HepG2 (cell line): ENCODE measurements around the gene DUOXA2. TPM values are rescaled to one million over a fixed set of nuclear protein-coding genes. Genes with fewer than 3 reads are reported as not detected.

ENCODE experiments used
- ELF4 ChIP-seq: sonication (generic); formaldehyde crosslinking; IDR thresholded peaks from 2 replicates; pipeline ENCODE4 v1.5.0; 2020; ENCODE audit warnings: missing genetic modification reagents, mild to moderate bottlenecking, moderate library complexity, borderline replicate concordance
- HNF4G ChIP-seq, 2 experiments: sonication (generic) in 1 of 2; formaldehyde crosslinking in 1 of 2; IDR thresholded peaks; 2 replicates each; pipeline versions ENCODE4 v1.4.0 to v1.6.1; 2011 to 2020; ENCODE audit warnings: borderline replicate concordance in 2 of 2, low read depth in 2 of 2, mild to moderate bottlenecking in 2 of 2, low read length in 1 of 2, missing genetic modification reagents in 1 of 2, moderate library complexity in 1 of 2
- HNRNPLL ChIP-seq: fragments of 200-400 bp; formaldehyde crosslinking; IDR thresholded peaks from 2 replicates; pipeline ENCODE4 v1.6.1; 2017; ENCODE audit warnings: mild to moderate bottlenecking, low read depth, low read length; ENCODE audit not compliant: poor library complexity, severe bottlenecking
- KDM1A ChIP-seq: IDR thresholded peaks from 2 replicates; pipeline ENCODE4 v1.6.1; 2016; ENCODE audit warnings: missing compliant biosample characterization
- KLF11 ChIP-seq: IDR thresholded peaks from 2 replicates; pipeline ENCODE4 v1.6.1; 2016; ENCODE audit warnings: missing compliant biosample characterization
- KLF16 ChIP-seq, 2 experiments: sonication (generic) in 1 of 2; formaldehyde crosslinking in 1 of 2; IDR thresholded peaks; 2 replicates each; pipeline versions ENCODE4 v1.6.1 to v1.8.0; 2016 to 2023; ENCODE audit warnings: missing genetic modification reagents in 2 of 2, missing compliant biosample characterization in 1 of 2
- MXD1 ChIP-seq: sonication (generic); formaldehyde crosslinking; IDR thresholded peaks from 2 replicates; pipeline ENCODE4 v1.4.0; 2020; ENCODE audit warnings: mild to moderate bottlenecking, missing genetic modification reagents
- NFYB ChIP-seq: sonication (generic); formaldehyde crosslinking; IDR thresholded peaks from 2 replicates; pipeline ENCODE4 v1.4.0; 2020; ENCODE audit warnings: missing genetic modification reagents
- NONO ChIP-seq, 2 experiments: fragments of 450-650 bp in 1 of 2; sonication (generic) in 1 of 2; formaldehyde crosslinking in 1 of 2; IDR thresholded peaks in 1 of 2; conservative IDR thresholded peaks in 1 of 2; 2 replicates each; pipeline versions ENCODE4 v1.6.1 to v1.8.0; 2017 to 2022; ENCODE audit warnings: mild to moderate bottlenecking in 1 of 2, missing genetic modification reagents in 1 of 2, moderate library complexity in 1 of 2
- PHF21A ChIP-seq: sonication (generic); formaldehyde crosslinking; IDR thresholded peaks from 2 replicates; pipeline ENCODE4 v1.5.0; 2020; ENCODE audit warnings: mild to moderate bottlenecking, missing genetic modification reagents
- PHF5A ChIP-seq: IDR thresholded peaks from one replicate; pipeline ENCODE4 v1.6.1; 2018; ENCODE audit warnings: low read depth, missing genetic modification reagents; ENCODE audit not compliant: unreplicated experiment
- SIN3A ChIP-seq: IDR thresholded peaks from 2 replicates; pipeline ENCODE4 v1.6.1; 2011; ENCODE audit warnings: low read depth, mild to moderate bottlenecking, control low read depth, low read length, borderline replicate concordance
- SMAD1 ChIP-seq: sonication (generic); formaldehyde crosslinking; IDR thresholded peaks from 2 replicates; pipeline ENCODE4 v1.4.0; 2020; ENCODE audit warnings: missing genetic modification reagents, low read depth, mild to moderate bottlenecking, borderline replicate concordance
- SNAPC5 ChIP-seq: sonication (generic); formaldehyde crosslinking; IDR thresholded peaks from 2 replicates; pipeline ENCODE4 v1.8.1; 2023; ENCODE audit warnings: mild to moderate bottlenecking, missing genetic modification reagents, borderline replicate concordance
- TP53 ChIP-seq: sonication (generic); formaldehyde crosslinking; conservative IDR thresholded peaks from 2 replicates; pipeline ENCODE4 v1.4.0; 2020; ENCODE audit warnings: missing genetic modification reagents
- ZBTB14 ChIP-seq: sonication (generic); formaldehyde crosslinking; IDR thresholded peaks from 2 replicates; pipeline ENCODE4 v1.4.0; 2020; ENCODE audit warnings: missing genetic modification reagents
- ZKSCAN5 ChIP-seq: sonication (generic); formaldehyde crosslinking; IDR thresholded peaks from 2 replicates; pipeline ENCODE4 v1.5.1; 2020; ENCODE audit warnings: mild to moderate bottlenecking, missing genetic modification reagents
- ZNF335 ChIP-seq: sonication (generic); formaldehyde crosslinking; IDR thresholded peaks from 2 replicates; pipeline ENCODE4 v1.4.0; 2020; ENCODE audit warnings: missing genetic modification reagents
- ZNF484 ChIP-seq: sonication (generic); formaldehyde crosslinking; IDR thresholded peaks from 2 replicates; pipeline ENCODE4 v1.5.1; 2020; ENCODE audit warnings: mild to moderate bottlenecking, low read depth, missing genetic modification reagents, borderline replicate concordance
- ZNF543 ChIP-seq: sonication (generic); formaldehyde crosslinking; IDR thresholded peaks from 2 replicates; pipeline ENCODE4 v1.4.0; 2020; ENCODE audit warnings: mild to moderate bottlenecking, missing genetic modification reagents
- ZNF556 ChIP-seq: sonication (generic); formaldehyde crosslinking; IDR thresholded peaks from 2 replicates; pipeline ENCODE4 v1.4.0; 2020; ENCODE audit warnings: mild to moderate bottlenecking, missing genetic modification reagents, borderline replicate concordance
- ZNF605 ChIP-seq: sonication (generic); formaldehyde crosslinking; IDR thresholded peaks from 2 replicates; pipeline ENCODE4 v1.8.0; 2022; ENCODE audit warnings: mild to moderate bottlenecking, missing genetic modification reagents
- ZNF629 ChIP-seq: sonication (generic); formaldehyde crosslinking; conservative IDR thresholded peaks from 2 replicates; pipeline ENCODE4 v1.5.0; 2020; ENCODE audit warnings: missing genetic modification reagents
- ZNF781 ChIP-seq: sonication (generic); formaldehyde crosslinking; IDR thresholded peaks from 2 replicates; pipeline ENCODE4 v1.5.1; 2020; ENCODE audit warnings: borderline replicate concordance, mild to moderate bottlenecking, missing genetic modification reagents; ENCODE audit errors: not compliant biosample characterization
- ZNF841 ChIP-seq: sonication (generic); formaldehyde crosslinking; IDR thresholded peaks from 2 replicates; pipeline ENCODE4 v1.8.1; 2023; ENCODE audit warnings: missing genetic modification reagents, borderline replicate concordance
- ZSCAN25 ChIP-seq: sonication (generic); formaldehyde crosslinking; IDR thresholded peaks from 2 replicates; pipeline ENCODE4 v1.8.0; 2022; ENCODE audit warnings: mild to moderate bottlenecking, missing genetic modification reagents
- ZSCAN30 ChIP-seq: sonication (generic); formaldehyde crosslinking; IDR thresholded peaks from 2 replicates; pipeline ENCODE4 v1.5.0; 2020; ENCODE audit warnings: mild to moderate bottlenecking, missing genetic modification reagents
- polyA plus RNA-seq, 8 experiments: library from polyadenylated mRNA; depleted of rRNA in 3 of 8; stranded (reverse) in 7 of 8; unstranded in 1 of 8; fragments of >200 nt; fragmentation: Illumina TruSeq in 4 of 8; extraction: Trizol in 4 of 8; gene quantifications; 2 replicates each; pipeline versions ENCODE4 v1.2.1 to v1.2.3, GENCODE V29; 2011 to 2016; ENCODE audit warnings: low read depth in 4 of 8, missing spikeins in 1 of 8, mixed read lengths in 1 of 8; ENCODE audit not compliant: insufficient read depth in 1 of 8
- total RNA-seq, 5 experiments: library from RNA; depleted of rRNA; stranded (reverse); fragments of >200 nt; fragmentation: Illumina TruSeq; extraction: Trizol; gene quantifications; 2 replicates each; pipeline ENCODE4 v1.2.3, GENCODE V29; 2016; ENCODE audit warnings: low read depth in 1 of 5

The DUOXA2 gene
- total and polyA plus RNA-seq, 2 of the 13 experiments (the other 11 are each of a cell fraction or from before 2014, with no cell fraction given) = 0.32 TPM; not detected in 1

GRCh38 chr15:45166834-45167630, 52.9 kb downstream of the DUOXA2 start (continued):
- no peak for TF ChIP-seq NONO (IDR thresholded peaks at IDR 0.05)
- TF ChIP-seq NONO (CRISPR knock-in tag; conservative IDR thresholded peaks at IDR 0.05) = no peak
- TF ChIP-seq ZNF629 (CRISPR knock-in tag) = no peak
- no peak for TF ChIP-seq SNAPC5 (CRISPR knock-in tag)
- no peak; the same call in 1 of the 2 replicates for TF ChIP-seq PHF21A (CRISPR knock-in tag)
- no peak for TF ChIP-seq KDM1A (CRISPR knock-in tag)
- TF ChIP-seq ZNF484 (CRISPR knock-in tag) = no peak
- TF ChIP-seq ZNF605 (CRISPR knock-in tag) = no peak; the same call in 1 of the 2 replicates
- TF ChIP-seq ELF4 (CRISPR knock-in tag) = no peak
- peak; percentile 80 for TF ChIP-seq HNRNPLL
- TF ChIP-seq ZKSCAN5 (CRISPR knock-in tag) = no peak
- no peak for TF ChIP-seq SMAD1 (CRISPR knock-in tag)
- TF ChIP-seq NFYB (CRISPR knock-in tag) = no peak
- TF ChIP-seq KLF11 (CRISPR knock-in tag) = no peak
- TF ChIP-seq HNF4G (IDR thresholded peaks at IDR 0.05; ENCODE audit: borderline replicate concordance, low read depth, low read length) = no peak
- no peak for TF ChIP-seq HNF4G (CRISPR knock-in tag; IDR thresholded peaks at IDR 0.05; ENCODE audit: borderline replicate concordance, low read depth)
- TF ChIP-seq MXD1 = peak; percentile 60; the same call in 1 of the 2 replicates
- no peak for TF ChIP-seq ZNF781 (CRISPR knock-in tag)
- no peak for TF ChIP-seq TP53 (CRISPR knock-in tag)
- TF ChIP-seq KLF16 (CRISPR knock-in tag; IDR thresholded peaks at IDR 0.05) = no peak
- no peak for TF ChIP-seq ZSCAN30
- TF ChIP-seq ZNF556 (CRISPR knock-in tag) = no peak
- no peak for TF ChIP-seq PHF5A (CRISPR knock-in tag)
- TF ChIP-seq ZNF543 (CRISPR knock-in tag) = no peak
- no peak for TF ChIP-seq ZNF841 (CRISPR knock-in tag)
- peak; percentile 11; the same call in 1 of the 2 replicates for TF ChIP-seq ZBTB14
- TF ChIP-seq ZNF335 (CRISPR knock-in tag) = no peak
- no peak for TF ChIP-seq SIN3A
- no peak for TF ChIP-seq ZSCAN25
